ENCODE data around the gene SBF1.

Gene SBF1

DNA sequence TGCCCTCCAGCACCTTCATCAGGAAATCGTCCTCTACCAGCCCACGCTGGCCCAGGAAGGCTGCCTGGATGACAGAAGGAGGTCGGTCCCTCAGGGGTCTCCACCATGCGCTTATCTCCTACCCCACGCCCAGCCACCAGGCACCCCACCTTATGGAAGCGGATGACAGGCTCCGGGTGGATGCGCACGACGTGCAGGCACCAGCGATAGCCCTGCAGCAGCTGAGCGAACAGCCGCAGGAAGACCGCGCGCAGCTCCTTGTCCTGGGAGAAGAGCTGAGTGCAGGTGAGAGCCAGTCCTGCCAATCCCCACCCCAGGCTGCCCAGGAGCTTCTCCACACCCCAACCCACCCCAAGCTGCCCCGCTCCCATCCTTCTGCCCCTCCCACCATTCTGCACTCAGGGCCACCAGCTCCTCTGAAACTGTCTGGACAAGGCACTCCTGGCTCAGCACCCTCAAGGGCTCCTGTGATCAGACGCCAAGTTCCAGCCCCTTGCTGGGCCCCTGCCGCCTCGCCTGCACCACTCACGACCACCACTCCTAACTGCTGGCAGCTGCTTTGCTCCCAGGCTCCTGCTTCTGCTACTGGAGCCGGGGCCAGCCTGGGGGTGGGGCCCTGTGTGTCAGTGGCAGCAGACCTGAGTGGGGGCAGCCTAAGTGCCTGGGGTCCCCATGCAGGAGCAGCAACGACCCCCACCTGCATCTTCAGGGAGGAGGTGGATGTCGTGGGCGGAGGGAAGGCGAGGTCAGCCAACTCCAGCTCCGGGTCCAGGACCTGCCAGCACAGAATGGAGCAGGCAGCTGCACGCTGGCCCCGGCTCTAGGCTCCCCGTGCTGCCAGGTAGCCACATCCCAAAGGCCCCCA is 9.5 kb downstream of the SBF1 start:
- no peak for DNase-seq

DNA sequence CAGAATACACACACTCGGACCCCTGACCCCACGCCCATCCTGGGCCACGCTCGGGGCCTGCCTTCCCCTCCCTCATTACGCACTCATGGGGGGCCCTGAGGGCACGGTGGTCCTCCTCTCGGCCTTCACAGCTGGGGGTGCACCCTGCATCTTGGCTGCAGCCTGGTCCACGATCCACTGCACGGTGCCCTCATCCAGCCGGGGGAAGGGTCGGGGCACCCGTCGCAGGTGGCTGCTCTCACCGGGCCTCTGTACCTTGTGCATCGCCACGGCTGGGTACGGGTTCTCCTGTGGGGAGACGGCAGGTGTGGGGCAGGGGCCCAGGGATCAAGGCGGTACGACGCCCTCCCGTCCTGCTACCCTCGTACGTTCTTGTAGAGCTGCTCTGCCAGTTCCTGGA is 10.4 kb downstream of the SBF1 start:
- DNase-seq = no peak

DNA sequence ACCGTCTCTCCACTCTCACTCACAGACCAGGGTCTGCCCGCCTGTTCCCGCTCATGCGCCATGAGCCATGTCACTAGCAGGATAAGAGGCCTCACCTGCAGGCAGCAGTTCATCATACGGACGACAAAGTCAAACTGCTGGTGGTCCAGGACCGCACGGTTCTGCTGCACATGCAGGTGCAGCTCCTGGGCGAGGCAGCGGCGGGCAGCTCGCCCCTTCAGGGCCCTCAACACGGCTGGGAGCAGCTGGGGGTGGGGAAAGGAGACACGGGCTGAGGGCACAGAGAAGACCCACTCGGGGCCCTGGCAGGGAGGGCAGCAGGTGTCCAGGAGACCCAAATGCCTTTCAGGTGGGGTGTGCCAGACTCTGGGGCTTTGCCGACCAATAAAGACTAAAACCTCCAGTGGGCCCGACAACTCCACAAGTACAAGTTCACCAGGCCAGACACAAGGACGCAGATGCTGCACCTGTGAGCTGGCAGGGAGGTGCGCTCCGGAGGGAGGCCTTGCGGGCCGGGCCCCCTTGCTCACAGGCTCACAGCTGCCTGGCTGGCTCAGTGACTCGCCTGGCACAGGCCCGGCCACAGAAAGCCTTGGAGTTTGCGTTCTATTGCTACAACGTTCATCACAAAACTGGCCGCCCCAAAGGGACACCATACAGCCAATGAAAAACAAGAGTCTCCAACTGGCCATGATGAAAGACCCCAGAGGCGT is 11.5 kb downstream of the SBF1 start:
- DNase-seq = no peak

DNA sequence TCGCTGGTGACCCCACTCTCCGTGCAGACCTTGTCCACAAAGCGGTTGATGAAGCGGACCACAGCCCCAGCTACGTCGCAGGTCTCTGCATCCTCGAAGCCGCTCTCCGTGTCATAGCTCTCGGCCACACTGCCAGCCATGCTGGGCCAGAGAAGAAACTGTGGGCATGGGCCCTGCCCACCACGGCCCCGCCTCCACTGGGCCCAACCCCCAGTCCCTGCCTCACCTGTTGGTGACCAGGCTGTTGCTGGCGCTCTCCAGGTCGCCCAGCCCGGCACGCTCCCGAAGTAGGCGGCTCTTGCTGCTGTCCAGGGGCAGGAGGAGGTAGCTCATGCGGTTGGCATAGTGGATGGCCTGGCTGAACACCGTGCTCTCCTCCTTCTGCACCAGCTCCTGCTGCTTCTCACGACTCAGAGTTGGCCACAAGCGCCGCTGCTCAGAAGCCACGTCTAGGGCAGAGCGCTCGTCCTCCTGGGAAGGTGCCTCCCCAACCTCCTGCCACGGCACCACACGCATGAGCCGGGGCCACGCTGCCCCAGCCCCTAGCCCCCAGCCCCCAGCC is 12.8 kb downstream of the SBF1 start:
- DNase-seq = no peak

DNA sequence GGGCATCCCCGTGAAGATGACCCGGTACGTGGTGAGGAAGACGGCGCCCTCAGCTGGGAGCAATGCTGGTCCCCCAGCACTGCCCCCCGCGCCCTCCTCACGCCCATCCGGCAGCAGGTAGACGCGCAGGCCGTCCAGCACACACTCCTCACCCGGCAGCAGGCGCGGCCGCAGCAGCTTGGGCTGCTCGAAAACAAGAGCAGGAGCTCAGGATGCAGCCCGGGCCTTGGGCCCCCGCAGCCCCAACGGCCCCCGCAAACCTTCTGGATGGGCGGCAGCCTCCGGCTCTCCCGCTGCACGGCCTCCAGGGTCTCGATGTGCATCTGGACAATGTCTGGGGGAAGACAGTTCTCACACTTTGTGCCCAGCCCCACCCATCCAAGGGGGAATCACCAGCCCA is 13.3 kb downstream of the SBF1 start:
- no peak for DNase-seq

DNA sequence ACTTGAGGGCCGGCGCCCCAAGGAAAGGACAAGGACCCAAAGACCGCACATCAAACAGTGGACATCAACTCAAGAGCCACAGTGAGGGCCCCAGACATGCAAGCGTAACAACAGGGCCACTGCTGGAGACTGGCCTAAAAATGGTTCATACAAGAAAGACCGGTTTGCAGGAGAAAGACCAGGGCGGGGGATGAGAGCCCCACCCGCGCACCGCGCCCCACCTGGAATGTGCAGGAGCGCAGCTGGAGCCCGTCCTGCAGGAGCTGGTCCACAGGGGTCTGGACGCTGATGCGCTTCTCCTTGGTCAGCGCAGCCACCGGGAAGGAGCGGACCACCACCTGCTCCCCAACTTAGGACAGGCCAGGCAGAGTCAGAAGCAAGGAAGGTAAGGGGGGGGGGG is 13.9 kb downstream of the SBF1 start:
- no peak for DNase-seq

DNA sequence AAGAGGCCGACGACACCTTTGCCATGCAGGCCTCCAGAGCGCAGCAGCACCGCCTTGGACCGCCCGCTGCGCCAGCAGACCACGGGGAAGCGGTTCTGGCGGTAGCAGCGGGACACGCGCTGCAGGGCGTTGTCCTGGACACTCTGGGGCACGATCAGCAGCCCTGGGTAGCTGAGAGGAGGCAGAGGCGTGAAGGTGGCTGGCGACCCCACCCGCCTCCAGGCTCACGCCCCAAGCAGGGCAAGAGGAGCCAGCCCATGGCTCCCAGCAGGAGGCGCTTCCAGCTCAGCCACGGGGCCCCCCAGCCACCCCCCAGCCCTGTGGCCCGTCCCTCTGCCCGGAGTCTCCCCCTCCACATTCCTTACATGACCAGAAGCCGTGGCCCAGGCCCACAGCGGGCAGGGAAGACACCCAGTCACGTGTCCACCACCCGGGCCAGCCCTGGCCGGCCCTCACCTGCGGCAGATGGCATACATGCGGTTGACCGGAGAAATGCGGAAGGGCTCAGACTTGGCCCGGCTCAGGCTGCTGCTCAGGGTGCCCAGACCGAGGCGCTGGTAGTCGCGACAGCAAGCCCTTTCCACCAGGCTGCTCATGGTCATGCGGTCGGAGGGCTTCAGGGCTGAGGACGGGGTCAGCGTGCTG is 15.2 kb downstream of the SBF1 start:
- DNase-seq = no peak

DNA sequence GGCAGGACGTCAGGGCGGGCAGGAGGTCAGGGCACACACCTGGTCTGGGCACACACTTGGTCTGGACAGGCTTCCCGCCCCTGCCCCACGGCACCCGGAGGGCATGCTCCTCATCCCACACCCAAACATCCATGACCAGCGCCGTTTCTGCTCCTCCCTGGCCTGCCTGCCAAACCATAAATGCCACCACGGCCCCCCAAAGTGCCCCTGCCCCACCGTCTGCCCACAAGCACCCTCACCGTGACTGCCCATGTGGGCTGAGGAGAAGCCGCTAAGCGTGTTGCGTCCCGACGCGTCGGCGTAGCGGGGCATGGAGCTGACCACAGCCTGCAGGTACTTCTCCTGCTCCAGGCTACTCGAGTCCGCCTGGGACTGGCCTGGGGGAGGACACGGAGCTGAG is 15.8 kb downstream of the SBF1 start:
- DNase-seq = no peak

DNA sequence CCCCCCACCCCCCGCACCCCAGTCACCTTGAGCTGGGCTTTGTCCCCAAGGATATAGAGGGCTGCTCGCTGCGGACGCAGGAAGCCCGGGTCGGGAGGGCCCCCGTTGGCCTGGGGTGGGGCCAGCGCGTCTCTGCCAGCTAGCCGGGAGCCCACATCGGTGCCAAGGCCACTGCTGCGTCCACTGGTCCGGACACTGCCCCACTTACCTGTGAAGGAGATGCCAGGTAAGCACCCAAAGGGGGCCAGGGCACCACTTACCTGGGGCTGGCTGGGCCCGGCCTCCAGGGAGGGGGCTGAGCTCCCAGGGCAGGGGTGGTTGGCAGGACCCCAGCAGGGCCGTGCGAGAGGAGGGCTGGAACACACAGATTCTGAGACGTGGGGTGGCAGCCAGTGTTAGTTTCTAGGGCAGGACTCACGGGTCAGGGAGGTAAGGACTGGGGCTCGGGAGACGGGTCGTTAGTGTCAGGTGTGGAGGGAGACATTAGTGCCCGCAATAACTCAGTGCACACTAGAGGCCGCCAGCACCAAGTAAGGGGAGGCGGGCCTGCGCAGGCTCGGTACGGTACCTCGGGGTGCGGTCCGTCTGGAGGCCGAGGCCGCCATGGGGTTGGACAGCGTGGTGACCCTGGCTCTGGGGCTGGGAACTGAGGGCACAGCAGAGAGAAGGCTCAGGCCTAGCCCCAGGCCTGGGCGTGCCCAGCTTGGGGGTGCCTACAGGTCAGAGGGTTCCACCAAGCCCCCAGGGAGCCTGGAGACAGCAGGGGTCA is 18.2 kb downstream of the SBF1 start:
- DNase-seq = no peak

DNA sequence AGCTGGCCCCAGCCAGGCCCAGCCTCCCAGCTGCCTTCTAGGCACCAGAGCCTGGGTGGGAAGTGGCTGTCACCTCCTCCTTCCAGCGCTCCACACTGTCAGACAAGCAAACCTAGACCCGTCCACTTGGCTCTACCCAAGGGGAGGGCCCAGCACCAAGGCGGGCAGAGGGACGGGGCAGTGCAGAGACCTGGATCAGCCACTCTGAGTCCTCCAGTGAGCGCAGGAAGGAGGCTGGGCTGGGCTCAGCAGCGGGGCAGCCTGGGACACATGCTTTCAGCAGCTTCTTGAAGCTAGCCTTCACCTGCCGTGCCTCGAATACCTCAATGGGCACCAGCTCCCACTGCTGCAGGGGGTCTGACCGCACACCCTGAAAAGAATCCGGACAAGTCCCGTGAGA is 18.8 kb downstream of the SBF1 start:
- no peak for DNase-seq

DNA sequence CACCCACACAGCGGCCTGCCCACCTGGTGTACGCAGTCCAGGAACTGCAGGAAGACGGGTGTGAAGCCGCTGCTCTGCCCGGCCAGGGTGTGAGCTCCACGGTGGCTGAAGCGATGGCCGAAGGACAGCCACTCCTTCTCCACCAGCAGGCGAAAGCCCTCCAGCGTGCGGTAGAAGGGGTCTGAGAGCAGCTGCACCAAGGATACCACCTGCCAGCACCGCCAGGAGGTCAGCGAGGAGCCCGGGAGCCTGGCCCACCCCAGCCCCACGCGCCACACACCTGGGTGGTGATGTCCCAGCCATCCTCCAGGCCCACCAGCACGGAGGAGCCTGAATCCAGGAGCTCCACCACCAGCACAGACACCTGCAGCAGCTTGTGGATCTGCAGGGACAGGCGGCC is 19.6 kb downstream of the SBF1 start:
- DNase-seq = no peak

DNA sequence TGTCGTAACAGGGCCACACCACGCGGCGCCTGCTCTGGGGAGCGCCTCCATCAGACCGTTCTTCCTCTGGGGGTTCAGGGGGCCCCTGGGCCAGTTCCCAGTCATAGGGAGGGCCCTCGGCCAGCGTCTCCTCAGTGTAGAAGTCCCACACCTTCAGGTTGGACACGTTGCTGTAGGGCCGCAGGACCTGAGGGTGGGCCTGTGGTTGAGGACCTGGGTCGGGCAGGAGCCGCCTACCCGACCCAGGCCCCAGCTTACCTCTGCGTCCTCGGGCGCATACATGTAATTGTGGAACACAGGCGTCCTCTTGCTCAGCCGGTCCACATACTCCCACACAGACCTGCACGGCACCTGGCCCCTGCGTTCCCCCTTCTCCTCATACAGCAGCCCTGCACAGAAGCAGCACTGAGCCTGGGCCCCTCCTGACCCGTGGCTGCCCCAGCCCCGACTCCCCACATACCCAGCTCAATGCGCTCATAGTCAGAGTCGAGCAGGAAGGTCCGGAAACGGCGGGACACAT is 20.2 kb downstream of the SBF1 start:
- no peak for DNase-seq

DNA sequence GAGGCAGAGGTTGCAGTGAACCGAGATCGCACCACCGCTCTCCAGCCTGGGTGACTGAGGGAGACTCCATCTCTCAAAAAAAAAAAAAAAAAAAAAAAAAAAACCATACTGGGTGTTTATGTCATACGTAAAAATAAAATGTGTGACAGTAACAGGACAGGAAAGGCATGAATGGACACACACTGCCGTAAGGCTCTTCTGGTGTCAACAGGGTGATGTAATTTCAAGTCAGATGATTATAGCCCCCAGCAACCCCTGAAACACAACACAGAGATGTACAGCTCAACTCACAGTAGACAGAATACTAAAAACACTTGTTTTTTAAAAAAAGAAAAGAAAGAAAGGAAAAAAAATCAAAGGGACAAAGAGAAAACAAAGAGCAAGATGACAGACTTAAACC is 22.2 kb downstream of the SBF1 start:
- DNase-seq = no peak

DNA sequence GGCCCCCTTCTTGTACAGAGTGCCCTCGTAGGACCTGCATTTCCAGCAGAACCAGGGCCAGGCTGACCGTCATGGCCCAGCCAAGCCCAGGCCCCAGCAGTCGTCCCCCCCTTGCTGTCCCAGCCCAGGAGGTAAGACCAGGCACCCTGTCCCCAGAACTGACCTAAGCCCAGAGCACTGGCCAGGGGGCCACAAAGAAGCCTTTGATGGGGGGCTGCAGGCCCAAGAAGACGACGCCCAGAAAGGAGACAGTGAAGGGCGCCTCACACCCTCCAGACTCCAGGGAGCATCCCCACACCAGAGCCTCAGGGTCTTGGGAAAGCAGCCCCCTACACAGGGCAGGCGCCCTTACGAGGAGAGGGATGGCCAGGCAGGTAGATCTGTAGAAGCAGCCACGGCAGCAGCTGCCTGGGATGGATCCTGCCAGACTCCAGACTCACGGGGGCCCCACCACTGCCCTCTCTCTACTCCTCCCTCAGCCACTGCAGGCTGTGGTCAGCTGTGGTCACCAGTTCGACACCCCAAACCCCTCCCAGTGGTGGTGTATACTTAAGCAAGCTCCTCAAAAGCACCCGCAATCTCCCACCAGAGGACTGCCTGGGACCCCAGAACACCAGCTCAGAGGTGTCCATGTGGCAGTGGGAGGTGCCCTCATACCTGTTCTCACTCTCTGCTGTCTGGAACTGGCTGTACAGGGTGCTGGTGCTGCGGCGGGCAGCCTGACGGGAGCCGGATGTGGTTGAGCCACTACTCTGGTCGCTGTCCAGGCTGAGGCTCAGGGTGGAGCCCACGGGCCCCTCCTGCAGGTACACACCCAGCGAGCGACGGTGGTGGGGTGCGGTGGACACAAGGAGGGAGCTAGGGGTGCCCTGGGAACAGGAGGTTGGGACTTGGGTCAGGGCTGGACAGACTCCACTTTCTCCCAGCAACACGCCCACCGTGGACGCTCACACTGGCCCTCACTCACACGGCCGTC is 27.0 kb downstream of the SBF1 start:
- DNase-seq = no peak

DNA sequence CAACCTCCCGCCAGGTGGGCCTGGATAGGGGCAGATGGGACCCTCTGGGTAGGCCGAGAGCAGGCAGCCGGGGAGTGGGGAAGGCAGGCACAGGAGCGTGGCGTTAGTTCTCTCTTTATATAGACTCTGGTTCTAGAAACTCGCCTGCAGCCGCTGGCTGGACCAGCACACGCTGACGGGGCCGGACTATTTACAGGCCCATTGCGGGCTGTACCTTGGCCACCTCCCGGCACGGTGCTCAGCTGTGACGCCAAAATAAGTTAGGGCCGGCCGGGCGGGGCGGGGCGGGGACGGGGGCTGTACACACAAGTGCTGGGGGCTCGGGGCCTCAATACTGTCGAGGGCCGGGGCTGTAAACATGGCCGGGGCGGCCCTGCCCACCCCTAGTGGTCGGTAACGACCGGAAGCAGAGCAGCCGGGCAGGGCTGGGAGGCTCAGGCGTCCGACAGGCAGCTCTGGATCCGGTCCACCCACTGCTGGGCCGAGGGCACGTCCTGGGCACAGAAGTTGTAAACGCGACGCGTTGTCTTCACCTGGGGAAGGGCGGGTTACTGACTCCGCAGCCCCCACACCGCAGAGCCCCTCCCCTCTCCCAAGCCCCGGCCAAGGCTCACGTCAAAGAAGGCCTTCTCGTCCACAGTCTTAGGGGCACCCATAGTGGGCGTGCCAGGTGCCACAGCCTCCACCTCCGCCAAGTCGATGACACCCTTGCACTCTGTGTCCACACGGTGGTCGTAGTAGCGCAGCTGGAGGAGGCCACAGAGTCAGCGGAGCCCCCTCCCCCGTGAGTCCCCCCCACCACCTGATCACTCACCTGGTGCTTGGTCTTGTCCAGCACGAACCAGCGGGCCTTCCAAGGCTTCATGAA is 27.9 kb downstream of the SBF1 start:
- no peak for DNase-seq

DNA sequence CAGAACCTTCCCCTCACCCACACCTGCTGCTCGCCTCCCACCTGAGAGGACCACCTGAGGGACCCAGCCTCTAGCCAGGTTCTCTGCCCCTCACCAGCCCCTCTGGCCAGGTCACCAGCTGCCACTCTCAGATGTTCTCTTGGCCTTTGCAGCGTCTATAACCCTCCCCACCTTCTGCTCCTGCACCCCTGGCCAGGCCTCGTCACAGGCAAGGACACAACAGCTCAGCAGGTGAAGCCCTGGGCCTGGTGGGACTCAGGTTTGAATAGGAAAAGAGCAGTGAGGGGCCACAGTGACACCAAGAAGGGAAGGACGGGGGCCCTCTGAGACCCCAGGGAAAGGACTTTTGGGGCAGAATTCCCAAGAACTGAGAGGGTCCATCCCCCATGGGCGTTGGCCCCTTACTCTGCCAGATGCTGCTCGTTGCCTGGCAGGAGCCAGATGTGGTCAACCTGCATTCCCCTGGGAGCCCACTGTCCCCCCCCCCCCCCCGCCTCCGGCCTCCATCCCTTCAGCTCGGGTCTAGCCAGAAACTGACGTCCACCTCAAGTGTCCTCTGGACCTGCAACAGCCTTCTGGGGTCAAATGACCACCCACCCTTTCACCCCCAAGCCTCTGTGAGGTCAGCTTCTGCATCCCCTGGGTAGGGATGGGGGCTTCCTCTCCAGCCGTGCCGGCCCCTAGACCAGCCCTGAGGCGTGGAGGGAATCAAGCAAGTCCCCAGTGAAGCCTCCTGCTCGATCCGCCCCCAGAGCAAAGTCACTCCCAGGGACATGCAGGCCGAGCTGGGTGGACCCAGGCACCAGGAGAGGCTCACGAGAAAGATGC is 28.7 kb downstream of the SBF1 start:
- DNase-seq = no peak

DNA sequence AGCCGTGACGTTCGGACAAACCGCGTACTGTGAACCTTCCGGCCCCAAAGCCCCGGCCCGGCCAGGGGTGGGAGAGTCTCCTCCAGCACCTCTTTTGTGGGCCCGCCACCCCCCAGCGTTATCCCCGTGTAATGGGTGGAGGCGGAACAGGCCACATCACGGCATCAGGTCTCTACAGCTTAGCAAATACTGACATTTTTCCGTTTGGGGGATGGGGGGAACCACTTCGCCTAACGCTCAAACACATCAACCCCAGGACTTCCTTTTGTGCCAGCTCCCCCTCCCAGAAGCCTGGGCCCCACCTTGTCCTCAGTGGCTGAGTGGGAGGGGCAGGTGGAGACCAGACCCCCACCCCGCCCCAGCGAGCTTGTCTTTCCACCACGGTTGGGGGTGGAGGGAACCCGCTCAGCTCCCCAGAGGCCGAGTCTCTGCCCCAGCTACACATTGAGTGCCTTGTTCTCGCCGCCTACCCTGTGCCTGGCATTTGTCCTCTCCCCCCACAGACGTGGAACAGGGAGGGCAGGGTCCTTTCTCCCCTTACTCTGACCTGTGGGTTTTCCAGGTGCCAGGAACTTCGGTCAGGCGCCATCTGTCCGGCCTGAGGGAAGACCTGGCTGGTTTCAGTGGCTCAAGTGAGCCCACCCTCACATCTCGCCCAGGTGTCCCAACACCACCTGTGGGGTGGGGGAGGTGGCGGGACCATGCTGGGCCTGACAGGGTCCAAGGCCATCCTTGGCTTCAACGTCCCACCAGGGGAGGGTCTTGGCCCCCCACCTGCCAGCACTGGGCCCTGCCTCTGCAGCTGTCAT is 29.6 kb downstream of the SBF1 start:
- DNase-seq = no peak

DNA sequence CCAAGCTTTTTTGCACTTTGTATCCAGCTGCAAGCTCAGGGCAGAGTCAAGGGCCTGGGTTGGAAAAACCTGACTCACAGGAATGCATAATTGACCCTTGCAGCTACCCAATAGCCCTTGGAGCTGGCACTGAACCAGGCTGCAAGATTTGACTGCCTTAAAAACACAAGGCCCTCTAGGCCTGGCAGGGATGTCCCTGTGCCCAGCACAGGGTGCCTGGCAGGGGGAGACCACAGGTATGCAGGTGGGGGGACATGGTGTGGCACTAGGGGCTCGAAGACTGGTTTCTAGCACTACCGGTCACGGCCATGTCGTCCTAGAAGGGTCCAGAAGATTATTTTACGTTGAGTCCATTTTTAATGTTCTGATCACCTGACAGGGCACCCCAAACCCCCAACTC is 30.2 kb downstream of the SBF1 start:
- no peak for DNase-seq

All from central memory CD4-positive, alpha-beta T cell (primary cell).